Measurements from ENCODE around the gene GPR39.

The GPR39 gene

DNA sequence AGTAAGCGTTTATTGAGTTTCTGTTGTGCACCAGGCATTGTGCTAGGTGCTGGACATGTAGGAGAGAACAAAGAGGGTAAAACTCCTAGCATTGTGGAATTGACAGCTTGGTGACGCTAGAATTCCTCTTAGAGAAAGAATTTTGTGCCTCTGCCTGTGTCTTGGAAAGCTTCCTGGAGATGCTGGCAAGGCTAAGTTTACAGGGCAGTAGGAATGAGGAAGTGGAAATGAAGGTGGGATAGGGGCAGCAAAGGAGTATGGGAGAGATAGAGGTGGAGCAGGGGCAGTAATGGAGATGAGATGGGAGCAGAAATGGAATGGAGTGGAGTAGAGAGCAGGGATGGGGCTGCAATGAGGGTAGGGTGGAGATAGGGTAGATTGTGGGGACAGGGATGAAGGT, 29.8 kb downstream of the GPR39 start:
- DNase-seq (ENCODE audit: low read depth) = no peak

DNA sequence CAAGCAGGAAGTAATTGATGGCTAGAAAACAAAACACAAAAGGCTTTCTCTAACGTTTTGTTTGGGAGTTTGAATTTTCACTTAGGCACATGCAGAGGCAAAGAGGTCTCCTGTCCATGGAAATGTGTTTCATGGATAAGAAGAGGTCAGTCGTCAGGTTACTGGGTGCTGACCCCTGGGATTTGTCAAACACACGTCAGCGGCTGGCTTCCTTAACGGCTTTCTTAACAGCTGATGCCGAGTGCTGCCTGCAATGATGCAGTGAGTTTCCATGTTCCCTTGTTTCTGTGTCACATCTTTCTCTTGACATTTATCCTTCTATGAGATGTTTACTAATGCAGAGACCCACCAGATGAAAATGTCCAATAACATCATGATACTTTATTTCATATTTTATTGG, 31.7 kb downstream of the GPR39 start:
- no peak for DNase-seq (ENCODE audit: low read depth)

DNA sequence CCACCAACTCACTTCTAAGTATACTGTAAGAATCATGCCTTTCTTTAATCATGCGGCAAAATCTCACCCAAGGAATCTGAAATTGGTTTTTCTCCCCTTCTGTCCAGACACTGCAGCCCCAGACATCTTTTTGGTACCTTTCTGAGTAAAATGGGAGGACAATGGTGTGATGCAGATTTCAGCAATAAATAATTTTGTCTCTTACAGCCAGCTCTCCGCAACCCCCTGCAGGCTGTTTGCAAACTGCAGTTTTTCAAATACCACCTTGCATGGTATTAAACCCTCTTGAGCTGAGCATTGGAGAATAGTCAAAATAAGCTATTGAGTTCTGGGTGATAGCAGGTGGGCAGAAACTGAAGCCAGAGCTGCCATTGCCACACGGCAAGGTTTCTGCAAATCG, 32.2 kb downstream of the GPR39 start:
- DNase-seq (ENCODE audit: low read depth) = no peak

DNA sequence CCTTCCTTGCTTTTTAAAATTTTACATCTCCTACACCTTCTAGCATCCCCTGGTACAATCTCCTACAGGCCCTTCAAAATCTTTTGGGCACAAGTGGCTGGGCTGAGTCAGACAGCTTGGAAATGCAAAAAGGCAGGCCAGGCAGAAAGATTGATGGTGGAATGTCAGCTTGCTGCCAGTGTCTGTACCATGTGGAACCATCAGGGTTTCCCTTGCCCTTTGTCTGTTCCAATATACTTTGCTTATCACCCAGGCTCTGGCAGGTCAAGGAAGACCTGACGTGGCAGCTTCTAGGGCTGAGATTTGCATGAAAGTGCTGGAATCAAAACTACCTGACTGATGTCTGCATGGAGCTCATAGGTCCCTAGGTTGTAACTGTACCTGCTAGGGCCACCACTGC, 33.3 kb downstream of the GPR39 start:
- DNase-seq (ENCODE audit: low read depth) = no peak

DNA sequence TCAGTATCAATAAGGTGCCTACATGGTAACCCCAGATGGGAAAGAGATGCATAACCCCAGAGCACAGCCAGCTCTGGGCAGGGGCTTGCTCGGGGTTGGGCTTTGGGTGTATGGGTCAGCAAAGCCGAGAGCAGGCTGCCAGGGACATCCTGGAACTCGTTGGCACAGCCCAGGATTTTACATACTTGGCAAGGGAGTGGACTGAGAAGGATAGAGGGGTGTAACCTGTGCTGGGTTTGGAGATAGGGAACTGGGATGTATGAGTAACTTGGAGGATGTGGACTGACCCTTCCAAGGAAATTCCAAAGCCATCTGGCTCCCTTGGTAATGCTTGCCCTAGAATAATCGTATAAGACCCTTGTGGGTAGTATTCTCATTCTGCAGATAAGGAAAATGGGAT, 44.2 kb downstream of the GPR39 start:
- no peak for DNase-seq (ENCODE audit: low read depth)

DNA sequence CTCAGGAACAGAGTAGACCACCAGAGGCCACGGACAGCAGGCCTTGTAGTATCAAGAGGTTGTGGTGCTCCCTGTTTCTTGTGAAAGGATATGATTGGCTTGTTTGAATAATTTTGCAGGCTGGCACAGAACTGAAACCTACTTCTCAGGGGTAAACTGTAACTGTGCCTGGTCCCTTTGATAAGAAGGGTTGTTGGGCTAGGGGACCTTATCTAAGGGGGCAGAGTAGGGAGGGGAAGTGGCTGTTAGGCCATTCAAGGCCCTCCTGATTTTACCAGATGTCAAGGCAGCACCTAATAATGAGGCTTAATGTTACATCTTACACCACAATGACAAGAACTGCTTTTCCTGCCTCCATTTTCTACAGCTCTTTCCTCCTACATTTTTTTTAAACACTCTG, 45.6 kb downstream of the GPR39 start:
- DNase-seq (ENCODE audit: low read depth) = no peak

DNA sequence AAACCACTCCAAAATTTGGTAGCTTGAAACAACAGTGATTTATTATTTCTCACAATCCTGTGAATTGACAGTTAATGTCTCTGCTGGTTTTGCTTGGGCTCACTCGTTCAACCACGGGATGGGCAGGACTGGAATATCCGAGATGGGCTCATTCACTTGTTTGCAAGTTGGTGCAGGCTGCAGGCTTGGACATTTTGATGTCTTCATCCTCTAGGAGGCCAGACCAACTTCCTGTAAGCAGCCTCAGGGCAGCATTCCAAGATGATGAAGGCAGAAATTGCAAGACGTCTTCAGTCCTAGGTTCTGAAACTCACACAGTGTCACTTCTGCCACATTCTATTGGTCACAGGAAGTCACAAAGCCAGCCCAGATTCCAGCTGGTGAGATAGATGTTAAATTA, 47.1 kb downstream of the GPR39 start:
- DNase-seq (ENCODE audit: low read depth) = no peak

DNA sequence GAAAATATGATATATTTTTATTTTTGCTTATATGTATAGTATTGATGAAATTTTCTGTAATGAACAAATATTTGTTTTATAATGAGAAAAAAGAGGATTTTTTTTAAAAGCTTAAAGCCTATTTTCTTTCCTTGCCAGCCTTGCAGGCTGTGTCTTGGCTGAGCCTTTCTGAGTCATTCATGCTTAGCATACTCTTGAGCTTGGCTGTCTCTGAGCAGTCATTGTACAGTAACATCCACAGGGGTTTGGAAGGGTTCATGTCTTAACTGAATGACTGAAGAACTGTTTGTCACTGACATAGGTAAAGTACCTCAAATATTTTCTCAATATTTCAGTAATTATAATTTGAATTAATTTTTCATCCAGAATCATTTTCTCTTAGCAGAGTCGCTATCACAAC, 49.3 kb downstream of the GPR39 start:
- no peak for DNase-seq (ENCODE audit: low read depth)

DNA sequence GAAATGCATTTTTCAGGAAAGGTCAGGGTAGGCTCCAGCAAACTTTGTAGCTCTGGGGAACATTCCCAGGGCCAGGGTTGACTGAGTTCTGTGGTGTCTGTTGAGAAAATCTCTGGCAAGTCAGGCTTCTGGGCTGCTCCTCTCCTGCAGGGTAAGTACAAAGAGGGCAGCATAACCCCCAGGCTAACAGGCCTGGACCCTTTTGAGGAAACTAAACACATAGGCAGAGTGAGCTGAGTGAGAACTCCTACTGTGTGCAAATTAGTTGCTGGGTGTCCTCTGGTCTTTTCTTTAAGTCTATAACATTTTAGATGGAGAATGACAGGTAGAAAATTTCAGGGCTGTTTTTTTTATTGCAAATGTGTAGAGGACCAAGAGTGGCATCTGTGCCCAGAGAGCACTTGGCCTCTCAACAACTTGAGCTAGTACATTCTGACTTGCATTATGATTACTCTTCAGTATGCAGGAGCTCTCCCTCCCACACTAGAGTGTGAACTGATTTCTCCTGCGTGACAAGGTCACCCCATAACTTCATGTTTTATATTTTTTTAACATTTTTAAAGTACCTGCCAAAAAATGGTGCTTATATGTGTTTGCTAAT, 49.9 kb downstream of the GPR39 start:
- DNase-seq (ENCODE audit: low read depth) = no peak

DNA sequence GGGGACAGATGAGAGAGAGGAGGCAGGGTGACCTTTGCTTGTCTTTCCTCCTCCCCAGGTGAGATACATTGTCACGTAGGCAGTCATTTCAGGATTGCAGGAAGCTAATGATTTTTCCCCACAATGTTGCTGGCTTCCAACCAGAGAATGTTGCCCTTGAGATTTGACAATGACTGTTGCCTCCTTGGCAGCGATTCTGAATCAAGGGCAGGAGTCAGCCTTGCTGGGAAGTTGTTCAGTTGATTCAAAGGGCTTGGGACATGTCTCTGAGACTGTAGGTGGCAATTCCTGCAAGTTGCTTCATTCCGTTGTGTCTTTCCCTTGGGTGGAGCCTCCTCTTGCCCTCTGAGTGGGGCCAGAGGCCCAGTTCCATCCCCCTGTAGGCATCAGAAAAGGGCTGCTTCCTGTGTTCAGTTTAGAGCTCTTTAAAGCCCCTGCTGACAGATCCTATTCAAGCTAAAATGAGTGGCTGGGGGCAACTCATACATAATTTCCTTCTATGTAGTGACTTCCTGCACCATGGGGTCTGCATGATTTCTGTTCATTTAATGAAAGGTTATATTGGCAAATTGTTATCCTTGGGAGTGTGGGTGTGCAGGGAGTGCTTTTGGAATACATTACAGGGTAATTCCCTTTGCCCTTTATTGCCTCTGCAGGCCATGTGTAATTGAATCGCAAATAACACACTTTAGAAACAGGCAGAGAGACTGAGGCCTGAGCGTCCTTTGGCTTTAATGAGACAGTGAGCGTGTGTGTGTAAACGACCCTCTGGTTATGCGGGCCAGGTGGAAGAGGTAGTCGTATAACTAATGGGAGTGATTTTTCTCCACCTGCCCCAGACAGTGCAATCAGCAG, 52.4 kb downstream of the GPR39 start:
- no peak for DNase-seq (ENCODE audit: low read depth)

DNA sequence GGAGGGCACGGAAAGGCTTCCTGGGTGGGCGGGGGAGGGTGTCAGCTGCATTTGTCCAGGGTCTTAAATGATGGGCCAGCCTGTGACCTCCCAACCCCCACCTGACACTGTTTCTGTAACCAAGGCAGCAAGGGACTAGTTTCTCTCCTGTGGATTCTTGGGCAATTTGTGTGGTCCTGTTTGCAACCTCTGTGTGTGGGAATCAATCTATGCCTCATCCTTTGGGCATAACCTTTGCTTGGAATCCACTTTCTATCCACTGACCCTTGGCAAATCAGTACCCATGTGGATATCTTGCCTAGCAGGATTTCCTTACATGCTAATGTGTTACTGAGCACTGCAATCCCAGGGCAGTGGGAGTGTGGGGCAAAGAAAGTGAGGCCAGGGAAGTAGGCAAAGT, 54.1 kb downstream of the GPR39 start:
- no peak for DNase-seq (ENCODE audit: low read depth)

DNA sequence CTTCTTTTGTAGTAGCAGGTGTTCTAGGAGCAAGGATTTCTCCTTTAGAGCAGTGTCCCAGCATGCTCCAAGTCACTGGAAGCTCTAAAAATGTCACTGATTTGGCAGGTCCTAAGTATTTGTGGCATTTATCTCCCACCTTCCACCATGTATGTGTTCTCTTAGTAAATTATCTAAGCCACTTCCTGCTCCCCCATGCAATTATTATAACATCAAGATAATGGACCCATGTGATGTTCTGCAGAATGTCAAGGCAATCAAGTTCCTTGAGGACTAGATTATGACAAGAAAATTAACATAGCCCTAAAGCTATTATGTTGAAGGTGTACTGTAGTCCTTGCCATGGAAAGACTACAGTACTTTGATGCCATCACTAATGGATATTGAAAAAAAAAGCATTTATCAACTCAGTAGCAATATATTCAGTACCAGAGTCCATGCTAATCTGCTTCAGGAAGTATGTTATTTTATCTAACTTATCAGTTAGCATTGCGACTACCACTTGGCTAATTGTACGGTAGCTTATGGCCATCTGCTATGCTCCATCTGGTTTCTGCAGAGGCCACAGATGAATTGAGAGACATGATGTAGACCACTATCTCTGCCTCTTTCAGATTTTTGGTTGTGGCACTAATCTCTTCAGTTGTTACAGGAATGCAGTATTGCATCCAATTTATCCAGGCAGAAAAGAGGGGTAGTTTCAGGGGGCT, 56.7 kb downstream of the GPR39 start:
- no peak for DNase-seq (ENCODE audit: low read depth)

DNA sequence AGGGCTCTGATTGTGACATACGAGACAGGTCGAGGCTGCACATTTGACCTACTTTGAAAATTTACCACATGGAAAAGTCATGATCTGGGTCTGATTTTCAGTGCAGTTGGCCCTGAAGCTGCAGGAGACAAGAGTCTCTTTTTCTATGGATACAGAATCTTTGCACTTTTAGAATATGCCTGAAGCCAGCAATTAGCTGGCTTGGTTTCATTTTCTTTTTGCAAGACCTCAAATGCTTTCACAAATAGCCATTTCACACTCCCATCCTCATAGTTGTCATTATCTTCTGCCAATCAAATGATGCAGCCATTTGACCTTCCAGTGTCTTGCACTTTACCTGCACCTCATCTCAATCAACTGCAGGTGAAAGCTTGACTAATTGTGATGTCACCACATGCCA, 59.0 kb downstream of the GPR39 start:
- no peak for DNase-seq (ENCODE audit: low read depth)

DNA sequence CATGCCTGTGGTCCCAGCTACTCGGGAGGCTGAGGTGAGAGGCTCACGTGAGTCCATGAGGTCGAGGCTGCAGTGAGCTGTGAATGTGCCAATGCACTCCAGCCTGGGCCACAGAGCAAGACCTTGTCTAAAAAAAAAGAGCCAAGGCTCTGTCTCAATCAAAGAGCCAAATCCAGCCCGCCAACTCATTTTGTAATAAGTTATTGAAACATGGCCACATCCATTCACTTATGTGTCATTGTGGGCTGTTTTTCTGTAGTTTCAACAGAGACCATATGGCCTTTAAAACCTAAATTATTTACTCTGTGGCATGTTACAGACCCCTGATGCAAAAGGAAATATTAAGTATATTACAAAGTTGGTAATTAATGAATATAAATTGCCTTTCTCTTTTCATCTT, 60.8 kb downstream of the GPR39 start:
- DNase-seq (ENCODE audit: low read depth) = no peak

DNA sequence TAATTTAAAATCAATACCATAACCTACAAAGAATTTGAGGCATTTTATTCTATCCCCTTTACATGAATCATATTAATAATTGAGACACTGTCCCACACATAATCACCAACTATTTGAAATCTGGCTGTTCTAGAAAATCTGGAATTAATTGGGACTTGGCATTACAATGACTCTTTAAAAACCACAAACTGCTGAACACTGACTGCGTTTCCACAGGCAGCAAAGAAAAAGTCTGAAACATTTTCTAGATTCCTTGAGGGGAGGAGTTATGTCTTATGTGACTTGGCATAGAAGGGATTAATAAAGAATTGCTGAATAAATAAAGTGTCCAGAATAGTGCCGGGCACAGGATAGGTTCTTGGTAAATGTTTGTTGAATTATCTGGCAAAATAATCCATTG, 61.4 kb downstream of the GPR39 start:
- DNase-seq (ENCODE audit: low read depth) = no peak

DNA sequence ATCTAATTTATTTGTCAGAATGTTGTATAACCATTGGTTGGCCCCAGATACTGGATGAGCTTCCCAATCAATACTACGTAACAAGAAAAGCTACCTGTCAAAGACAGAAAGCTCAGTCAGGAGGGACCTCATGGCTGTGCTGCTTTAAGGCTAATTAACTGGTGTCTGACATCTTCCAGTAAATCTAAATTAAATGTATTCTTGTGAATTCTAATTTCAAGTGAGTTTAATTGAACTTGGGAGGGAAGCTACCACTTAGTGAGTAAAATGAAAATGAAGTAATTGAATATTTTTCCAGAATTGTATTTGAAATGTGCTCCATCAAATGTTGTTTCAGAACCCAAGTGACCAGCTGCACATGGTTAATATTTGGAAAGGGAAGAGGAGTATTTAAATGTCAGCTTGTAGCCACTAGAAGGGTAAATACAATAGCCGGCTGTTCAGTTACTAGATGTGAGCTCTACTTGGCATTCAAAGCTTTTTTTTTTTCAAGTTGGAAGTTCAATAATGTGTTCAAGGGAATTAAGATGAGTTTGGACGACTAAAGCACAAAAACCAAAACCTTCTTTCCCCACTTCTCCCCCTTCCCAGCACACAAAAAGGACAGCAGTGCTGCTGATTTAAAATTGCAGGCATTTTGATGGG, 62.0 kb downstream of the GPR39 start:
- DNase-seq (ENCODE audit: low read depth) = no peak

DNA sequence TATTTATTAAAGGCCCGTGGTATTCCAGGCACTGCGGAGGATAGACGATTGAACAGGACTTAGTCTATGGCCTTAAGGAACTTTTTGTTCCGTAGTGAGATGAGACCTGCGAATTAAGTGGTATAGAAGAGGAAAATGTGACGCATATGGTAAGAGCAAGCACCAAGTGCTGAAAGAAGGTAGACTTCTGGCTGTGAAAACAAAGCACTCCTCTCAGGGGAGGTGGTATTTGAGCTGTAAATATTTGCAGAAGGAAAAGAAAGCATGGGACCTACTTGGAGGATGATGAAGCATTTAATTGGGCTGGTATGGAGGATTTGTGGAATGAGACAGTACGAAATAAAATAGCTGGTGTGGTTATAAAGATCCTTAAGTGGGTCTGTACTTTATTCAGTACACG, 62.5 kb downstream of the GPR39 start:
- DNase-seq (ENCODE audit: low read depth) = no peak

DNA sequence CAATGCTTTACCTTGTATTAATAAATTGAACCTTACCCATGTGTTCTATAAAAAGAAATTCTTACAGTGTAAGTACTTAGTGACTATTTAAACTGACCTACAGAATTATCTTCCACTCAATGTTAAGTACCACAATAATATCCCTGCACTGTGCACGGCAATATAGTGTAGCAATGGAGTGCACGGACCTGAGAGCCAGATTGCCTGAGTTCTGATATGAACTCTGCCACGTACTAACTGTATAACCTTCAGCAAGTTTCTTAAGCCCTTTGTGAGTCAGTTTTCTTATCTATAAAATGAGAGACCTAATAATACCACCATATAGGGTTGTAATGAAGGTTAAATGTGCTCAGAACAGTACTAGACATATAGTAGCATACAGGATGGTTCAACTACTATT, 66.2 kb downstream of the GPR39 start:
- no peak for DNase-seq (ENCODE audit: low read depth)

DNA sequence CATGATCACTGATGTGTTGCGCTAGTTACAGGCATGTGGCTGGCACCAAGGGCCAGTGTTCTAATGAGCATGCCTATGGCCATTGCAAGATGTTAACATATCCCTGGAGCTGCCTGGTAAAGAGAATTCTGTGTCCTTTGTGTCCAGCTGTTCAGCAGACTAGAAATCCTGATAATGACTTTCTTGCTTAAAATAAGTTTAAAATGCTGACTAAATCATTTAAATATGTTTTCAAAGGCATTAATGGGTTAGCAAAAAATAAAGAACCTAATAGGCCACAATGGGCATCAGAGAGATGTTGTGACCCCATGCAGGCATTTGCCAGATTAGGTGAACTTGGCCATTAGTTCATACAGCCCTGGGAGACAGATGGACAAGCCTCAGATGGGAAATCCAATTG, 67.5 kb downstream of the GPR39 start:
- no peak for DNase-seq (ENCODE audit: low read depth)

DNA sequence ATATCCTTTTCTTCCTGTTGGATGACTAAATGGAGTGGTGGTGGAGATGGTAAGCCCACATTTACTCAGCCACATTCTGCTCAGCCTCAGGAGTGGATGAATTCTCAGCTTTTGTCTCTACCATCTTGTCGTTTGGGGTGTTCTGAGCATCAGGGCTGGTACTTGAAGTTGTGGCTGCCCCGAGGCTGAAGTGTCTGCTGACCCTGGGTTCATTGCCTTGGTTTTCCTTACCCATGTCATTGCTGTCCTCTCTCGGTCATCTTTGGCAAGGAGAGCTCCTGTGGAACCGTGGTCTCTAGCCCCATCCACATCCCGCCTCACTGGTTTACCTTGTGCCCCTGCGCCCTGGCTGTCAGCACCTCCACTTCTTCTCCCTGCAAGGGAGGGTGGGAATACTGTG, 71.9 kb downstream of the GPR39 start:
- no peak for DNase-seq (ENCODE audit: low read depth)

DNA sequence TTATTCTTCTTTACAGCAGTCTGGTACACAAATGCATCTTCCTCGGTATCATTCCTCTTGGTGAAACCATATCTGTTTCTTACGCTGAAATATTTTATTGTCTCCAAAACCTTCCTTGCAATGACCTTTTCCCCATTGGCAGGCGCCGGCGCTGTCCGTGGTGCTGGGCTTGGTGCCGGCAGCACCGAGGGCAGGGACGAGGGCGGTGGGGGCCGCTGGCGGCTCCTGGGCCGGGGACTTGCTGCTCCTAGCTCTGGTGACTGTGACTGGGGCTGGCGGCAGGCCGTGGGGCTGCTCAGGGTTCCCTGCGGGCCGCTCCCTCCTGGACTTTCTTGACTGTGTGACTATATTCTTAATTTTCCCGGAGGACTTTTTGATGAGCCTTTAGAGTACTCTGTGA, 72.5 kb downstream of the GPR39 start:
- DNase-seq (ENCODE audit: low read depth) = no peak

DNA sequence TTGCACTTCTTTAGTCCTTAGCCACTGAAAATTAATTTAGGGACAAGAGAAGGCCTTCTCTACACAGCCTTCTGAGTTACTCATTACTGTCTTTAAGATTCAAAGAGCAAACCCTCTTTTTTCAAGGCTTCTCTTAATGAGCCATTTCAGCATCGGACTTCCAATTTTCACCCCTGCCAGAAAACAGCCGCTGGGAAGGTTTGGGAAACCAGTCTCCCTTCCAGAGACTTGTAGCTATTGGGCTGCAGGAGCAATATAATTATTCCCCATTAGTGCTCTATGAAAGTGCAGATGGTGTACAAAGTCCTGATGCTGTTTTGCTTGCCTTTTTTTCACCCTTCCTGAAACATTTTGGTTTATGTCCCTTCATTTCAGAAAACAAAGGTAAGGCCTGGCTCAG, 79.3 kb downstream of the GPR39 start:
- no peak for DNase-seq (ENCODE audit: low read depth)

DNA sequence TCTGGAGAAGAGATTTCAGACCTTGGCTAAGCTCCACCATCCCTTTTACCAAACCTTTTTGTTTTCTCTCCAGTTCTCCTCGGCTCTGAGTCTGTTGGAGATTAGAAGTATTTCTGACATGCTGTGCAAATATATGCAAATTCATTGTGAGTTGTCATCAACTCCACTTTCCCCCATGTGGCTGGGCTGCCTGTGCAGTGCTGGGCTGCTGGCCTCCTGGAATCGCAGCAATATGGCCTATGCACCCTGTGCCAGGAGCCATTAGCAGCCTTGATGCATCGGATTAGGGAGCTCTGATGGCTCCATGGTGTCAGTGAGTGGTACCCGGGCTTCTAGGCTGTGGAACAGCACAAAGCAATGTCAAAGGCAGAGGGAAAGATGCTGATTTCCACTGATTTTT, 80.0 kb downstream of the GPR39 start:
- DNase-seq (ENCODE audit: low read depth) = no peak

All from activated T-helper 9 cell treated with anti-CD3 and anti-CD28 coated beads, Interleukin-2, amount 50 U/mL, for 16 hours (primary cell).